GM12878 (cell line): ENCODE results near the gene DCAF4L1. TPM values are rescaled to one million over a fixed set of nuclear protein-coding genes. Genes with fewer than 3 reads are reported as not detected.

Experiments
- CBX5 ChIP-seq: sonication (generic); IDR thresholded peaks from 2 replicates; pipeline ENCODE4 v1.6.1; 2016; ENCODE audit warnings: low read depth, moderate library complexity, mild to moderate bottlenecking, inconsistent platforms
- FOXM1 ChIP-seq: IDR thresholded peaks from 2 replicates; pipeline ENCODE4 v1.6.1; 2012; ENCODE audit warnings: low read depth, mild to moderate bottlenecking, inconsistent platforms, low read length, moderate library complexity
- HDAC6 ChIP-seq: fragments of 200-600 bp; sonication (generic); IDR thresholded peaks from one replicate; pipeline ENCODE4 v1.8.0; 2017; ENCODE audit warnings: antibody characterized with exemption; ENCODE audit not compliant: unreplicated experiment
- HDGF ChIP-seq: fragments of 450-650 bp; IDR thresholded peaks from 2 replicates; pipeline ENCODE4 v1.6.1; 2016; ENCODE audit warnings: antibody characterized with exemption
- KLF5 ChIP-seq: fragments of 450-650 bp; IDR thresholded peaks from 2 replicates; pipeline ENCODE4 v1.6.1; 2014; ENCODE audit warnings: mild to moderate bottlenecking; ENCODE audit not compliant: partially characterized antibody
- NFYA ChIP-seq: IDR thresholded peaks from 2 replicates; pipeline ENCODE4 v1.6.1; 2011; ENCODE audit warnings: low read depth, mild to moderate bottlenecking, low read length, improper control_type of control experiment, borderline replicate concordance
- NR2F1 ChIP-seq: fragments of 450-650 bp; conservative IDR thresholded peaks from 2 replicates; pipeline ENCODE4 v1.6.1; 2017; ENCODE audit warnings: mild to moderate bottlenecking
- PAX8 ChIP-seq: fragments of 450-650 bp; IDR thresholded peaks from 2 replicates; pipeline ENCODE4 v1.6.1; 2017; ENCODE audit warnings: mild to moderate bottlenecking, moderate library complexity
- RUNX3 ChIP-seq: IDR thresholded peaks from 2 replicates; pipeline ENCODE4 v1.6.1; 2012; ENCODE audit warnings: low read length, inconsistent platforms
- SMAD1 ChIP-seq: fragments of 450-650 bp; IDR thresholded peaks from 2 replicates; pipeline ENCODE4 v1.6.1; 2018; ENCODE audit warnings: mild to moderate bottlenecking, low read depth; ENCODE audit not compliant: partially characterized antibody
- SMC3 ChIP-seq: IDR thresholded peaks from 2 replicates; pipeline ENCODE4 v1.6.1; 2011; ENCODE audit warnings: low read length, improper control_type of control experiment, borderline replicate concordance
- YY1 ChIP-seq: IDR thresholded peaks from 2 replicates; pipeline ENCODE4 v1.6.1; 2011; ENCODE audit warnings: low read depth, mild to moderate bottlenecking, low read length
- polyA plus RNA-seq, 11 experiments: library from polyadenylated mRNA; depleted of rRNA in 4 of 11; unstranded in 6 of 11; stranded (reverse) in 5 of 11; fragments of >200 nt; fragmentation: Nextera tagmentation in 4 of 11; fragmentation: Illumina TruSeq in 1 of 11; extraction: Ambion mirVana in 4 of 11; extraction: Trizol in 1 of 11; gene quantifications; 1 replicate in 1 of 11; 2 replicates in 10 of 11; pipeline versions ENCODE4 v1.2.1 to v1.2.3, GENCODE V29; 2011 to 2016; ENCODE audit warnings: inconsistent platforms in 2 of 11, missing spikeins in 2 of 11, low read depth in 1 of 11
- total RNA-seq, 4 experiments: library from RNA; depleted of rRNA in 3 of 4; stranded (reverse); fragments of >200 nt in 3 of 4; fragmentation: Illumina TruSeq in 1 of 4; extraction: Trizol in 1 of 4; gene quantifications; 2 replicates each; pipeline versions ENCODE4 v1.2.1 to v1.2.3, GENCODE V29; 2013 to 2021
- TF ChIP-seq, protein P1 (sequence below): fragments of 450-650 bp; formaldehyde crosslinking; IDR thresholded peaks from 2 replicates; pipeline ENCODE4 v1.4.0; 2020; ENCODE audit warnings: mild to moderate bottlenecking, moderate library complexity
- TF ChIP-seq, protein P2 (sequence below): fragments of 450-650 bp; IDR thresholded peaks from 2 replicates; pipeline ENCODE4 v1.6.1; 2017; ENCODE audit warnings: mild to moderate bottlenecking, low read depth, inconsistent platforms; ENCODE audit not compliant: poor library complexity, severe bottlenecking
- TF ChIP-seq, protein P3 (sequence below): fragments of 150-350 bp; IDR thresholded peaks from 2 replicates; pipeline ENCODE4 v1.6.1; 2016; ENCODE audit warnings: low read depth, low read length
- TF ChIP-seq, protein P4 (sequence below): fragments of 150-350 bp; IDR thresholded peaks from 2 replicates; pipeline ENCODE4 v1.6.1; 2014; ENCODE audit warnings: mild to moderate bottlenecking, low read depth, low read length
- TF ChIP-seq, protein P5 (sequence below): fragments of 450-650 bp; IDR thresholded peaks from 2 replicates; pipeline ENCODE4 v1.6.1; 2016; ENCODE audit warnings: mild to moderate bottlenecking

Gene DCAF4L1
- total and polyA plus RNA-seq, 10 of the 15 experiments (the other 5 are each of a cell fraction or from before 2014, with no cell fraction given): 0.04 to 0.48 (median 0.18) TPM

DNA sequence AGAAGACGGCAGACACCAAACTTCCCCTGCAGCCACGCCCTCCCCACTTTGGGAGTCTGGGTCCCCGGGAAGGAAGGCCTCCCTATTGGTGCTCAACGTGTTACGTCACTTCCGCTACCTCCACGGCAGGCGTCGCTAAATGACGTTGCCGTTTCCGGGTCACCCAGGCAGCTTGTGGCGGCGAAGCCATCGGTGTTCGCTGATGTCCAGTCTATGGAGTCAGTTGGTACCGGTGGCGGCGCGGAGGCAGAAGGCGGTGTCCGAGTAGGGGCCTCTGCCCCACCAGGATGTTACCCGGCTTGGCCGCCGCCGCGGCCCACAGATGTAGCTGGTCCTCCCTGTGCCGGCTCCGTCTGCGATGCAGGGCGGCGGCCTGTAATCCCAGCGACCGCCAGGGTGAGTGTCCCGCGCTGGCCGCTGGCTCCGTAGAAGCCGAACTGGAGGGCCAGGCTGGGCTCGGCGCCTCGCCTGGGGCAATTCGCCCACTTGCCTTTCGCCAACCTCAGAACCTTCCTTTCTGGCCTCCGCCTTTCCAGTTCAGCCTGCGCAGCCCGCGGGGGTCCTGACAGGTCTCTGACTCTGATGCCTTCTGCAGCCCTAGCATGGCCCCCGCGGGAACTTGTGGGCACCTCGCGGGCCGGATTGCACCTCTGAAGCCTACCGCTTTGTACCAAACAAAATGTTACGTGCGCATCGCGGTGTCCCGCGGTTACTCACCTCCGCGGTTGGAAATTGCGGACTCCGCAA, 9.0 kb downstream of the DCAF4L1 start, which contains the start of gene SLC30A9 (continued):
- no peak for TF ChIP-seq KLF5
- peak; percentile 74; the same call in 1 of the 2 replicates for TF ChIP-seq HDGF
- TF ChIP-seq NFYA: no peak
- TF ChIP-seq FOXM1: no peak
- TF ChIP-seq PAX8: no peak
- TF ChIP-seq HDAC6: no peak
- TF ChIP-seq, protein P1, sequence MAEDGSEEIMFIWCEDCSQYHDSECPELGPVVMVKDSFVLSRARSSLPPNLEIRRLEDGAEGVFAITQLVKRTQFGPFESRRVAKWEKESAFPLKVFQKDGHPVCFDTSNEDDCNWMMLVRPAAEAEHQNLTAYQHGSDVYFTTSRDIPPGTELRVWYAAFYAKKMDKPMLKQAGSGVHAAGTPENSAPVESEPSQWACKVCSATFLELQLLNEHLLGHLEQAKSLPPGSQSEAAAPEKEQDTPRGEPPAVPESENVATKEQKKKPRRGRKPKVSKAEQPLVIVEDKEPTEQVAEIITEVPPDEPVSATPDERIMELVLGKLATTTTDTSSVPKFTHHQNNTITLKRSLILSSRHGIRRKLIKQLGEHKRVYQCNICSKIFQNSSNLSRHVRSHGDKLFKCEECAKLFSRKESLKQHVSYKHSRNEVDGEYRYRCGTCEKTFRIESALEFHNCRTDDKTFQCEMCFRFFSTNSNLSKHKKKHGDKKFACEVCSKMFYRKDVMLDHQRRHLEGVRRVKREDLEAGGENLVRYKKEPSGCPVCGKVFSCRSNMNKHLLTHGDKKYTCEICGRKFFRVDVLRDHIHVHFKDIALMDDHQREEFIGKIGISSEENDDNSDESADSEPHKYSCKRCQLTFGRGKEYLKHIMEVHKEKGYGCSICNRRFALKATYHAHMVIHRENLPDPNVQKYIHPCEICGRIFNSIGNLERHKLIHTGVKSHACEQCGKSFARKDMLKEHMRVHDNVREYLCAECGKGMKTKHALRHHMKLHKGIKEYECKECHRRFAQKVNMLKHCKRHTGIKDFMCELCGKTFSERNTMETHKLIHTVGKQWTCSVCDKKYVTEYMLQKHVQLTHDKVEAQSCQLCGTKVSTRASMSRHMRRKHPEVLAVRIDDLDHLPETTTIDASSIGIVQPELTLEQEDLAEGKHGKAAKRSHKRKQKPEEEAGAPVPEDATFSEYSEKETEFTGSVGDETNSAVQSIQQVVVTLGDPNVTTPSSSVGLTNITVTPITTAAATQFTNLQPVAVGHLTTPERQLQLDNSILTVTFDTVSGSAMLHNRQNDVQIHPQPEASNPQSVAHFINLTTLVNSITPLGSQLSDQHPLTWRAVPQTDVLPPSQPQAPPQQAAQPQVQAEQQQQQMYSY: no peak
- TF ChIP-seq YY1: peak; percentile 75
- peak; percentile 84 for TF ChIP-seq NR2F1
- no peak for TF ChIP-seq RUNX3
- TF ChIP-seq, protein P2, sequence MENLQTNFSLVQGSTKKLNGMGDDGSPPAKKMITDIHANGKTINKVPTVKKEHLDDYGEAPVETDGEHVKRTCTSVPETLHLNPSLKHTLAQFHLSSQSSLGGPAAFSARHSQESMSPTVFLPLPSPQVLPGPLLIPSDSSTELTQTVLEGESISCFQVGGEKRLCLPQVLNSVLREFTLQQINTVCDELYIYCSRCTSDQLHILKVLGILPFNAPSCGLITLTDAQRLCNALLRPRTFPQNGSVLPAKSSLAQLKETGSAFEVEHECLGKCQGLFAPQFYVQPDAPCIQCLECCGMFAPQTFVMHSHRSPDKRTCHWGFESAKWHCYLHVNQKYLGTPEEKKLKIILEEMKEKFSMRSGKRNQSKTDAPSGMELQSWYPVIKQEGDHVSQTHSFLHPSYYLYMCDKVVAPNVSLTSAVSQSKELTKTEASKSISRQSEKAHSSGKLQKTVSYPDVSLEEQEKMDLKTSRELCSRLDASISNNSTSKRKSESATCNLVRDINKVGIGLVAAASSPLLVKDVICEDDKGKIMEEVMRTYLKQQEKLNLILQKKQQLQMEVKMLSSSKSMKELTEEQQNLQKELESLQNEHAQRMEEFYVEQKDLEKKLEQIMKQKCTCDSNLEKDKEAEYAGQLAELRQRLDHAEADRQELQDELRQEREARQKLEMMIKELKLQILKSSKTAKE: no peak
- no peak for TF ChIP-seq CBX5
- TF ChIP-seq, protein P3, sequence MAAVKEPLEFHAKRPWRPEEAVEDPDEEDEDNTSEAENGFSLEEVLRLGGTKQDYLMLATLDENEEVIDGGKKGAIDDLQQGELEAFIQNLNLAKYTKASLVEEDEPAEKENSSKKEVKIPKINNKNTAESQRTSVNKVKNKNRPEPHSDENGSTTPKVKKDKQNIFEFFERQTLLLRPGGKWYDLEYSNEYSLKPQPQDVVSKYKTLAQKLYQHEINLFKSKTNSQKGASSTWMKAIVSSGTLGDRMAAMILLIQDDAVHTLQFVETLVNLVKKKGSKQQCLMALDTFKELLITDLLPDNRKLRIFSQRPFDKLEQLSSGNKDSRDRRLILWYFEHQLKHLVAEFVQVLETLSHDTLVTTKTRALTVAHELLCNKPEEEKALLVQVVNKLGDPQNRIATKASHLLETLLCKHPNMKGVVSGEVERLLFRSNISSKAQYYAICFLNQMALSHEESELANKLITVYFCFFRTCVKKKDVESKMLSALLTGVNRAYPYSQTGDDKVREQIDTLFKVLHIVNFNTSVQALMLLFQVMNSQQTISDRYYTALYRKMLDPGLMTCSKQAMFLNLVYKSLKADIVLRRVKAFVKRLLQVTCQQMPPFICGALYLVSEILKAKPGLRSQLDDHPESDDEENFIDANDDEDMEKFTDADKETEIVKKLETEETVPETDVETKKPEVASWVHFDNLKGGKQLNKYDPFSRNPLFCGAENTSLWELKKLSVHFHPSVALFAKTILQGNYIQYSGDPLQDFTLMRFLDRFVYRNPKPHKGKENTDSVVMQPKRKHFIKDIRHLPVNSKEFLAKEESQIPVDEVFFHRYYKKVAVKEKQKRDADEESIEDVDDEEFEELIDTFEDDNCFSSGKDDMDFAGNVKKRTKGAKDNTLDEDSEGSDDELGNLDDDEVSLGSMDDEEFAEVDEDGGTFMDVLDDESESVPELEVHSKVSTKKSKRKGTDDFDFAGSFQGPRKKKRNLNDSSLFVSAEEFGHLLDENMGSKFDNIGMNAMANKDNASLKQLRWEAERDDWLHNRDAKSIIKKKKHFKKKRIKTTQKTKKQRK: no peak
- TF ChIP-seq SMC3: no peak
- TF ChIP-seq, protein P4, sequence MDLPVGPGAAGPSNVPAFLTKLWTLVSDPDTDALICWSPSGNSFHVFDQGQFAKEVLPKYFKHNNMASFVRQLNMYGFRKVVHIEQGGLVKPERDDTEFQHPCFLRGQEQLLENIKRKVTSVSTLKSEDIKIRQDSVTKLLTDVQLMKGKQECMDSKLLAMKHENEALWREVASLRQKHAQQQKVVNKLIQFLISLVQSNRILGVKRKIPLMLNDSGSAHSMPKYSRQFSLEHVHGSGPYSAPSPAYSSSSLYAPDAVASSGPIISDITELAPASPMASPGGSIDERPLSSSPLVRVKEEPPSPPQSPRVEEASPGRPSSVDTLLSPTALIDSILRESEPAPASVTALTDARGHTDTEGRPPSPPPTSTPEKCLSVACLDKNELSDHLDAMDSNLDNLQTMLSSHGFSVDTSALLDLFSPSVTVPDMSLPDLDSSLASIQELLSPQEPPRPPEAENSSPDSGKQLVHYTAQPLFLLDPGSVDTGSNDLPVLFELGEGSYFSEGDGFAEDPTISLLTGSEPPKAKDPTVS: no peak
- TF ChIP-seq, protein P5, sequence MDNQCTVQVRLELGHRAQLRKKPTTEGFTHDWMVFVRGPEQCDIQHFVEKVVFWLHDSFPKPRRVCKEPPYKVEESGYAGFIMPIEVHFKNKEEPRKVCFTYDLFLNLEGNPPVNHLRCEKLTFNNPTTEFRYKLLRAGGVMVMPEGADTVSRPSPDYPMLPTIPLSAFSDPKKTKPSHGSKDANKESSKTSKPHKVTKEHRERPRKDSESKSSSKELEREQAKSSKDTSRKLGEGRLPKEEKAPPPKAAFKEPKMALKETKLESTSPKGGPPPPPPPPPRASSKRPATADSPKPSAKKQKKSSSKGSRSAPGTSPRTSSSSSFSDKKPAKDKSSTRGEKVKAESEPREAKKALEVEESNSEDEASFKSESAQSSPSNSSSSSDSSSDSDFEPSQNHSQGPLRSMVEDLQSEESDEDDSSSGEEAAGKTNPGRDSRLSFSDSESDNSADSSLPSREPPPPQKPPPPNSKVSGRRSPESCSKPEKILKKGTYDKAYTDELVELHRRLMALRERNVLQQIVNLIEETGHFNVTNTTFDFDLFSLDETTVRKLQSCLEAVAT: 0 out of 2 replicates have a peak, but pooled peaks have one; percentile 60
- TF ChIP-seq SMAD1: no peak
